Stimulated activated CD8-positive, alpha-beta memory T cell treated with anti-CD3 and anti-CD28 coated beads, Interleukin-12 subunit alpha, Interleukin-12 subunit beta, amount 100 ng/mL, for 4 hours (primary cell): ENCODE results near the gene S100A2.

Experiments used
- DNase-seq: peaks from one replicate; pipeline ENCODE4 v3.0.0-alpha.2; 2020; ENCODE audit warnings: low read depth

The S100A2 gene

DNA sequence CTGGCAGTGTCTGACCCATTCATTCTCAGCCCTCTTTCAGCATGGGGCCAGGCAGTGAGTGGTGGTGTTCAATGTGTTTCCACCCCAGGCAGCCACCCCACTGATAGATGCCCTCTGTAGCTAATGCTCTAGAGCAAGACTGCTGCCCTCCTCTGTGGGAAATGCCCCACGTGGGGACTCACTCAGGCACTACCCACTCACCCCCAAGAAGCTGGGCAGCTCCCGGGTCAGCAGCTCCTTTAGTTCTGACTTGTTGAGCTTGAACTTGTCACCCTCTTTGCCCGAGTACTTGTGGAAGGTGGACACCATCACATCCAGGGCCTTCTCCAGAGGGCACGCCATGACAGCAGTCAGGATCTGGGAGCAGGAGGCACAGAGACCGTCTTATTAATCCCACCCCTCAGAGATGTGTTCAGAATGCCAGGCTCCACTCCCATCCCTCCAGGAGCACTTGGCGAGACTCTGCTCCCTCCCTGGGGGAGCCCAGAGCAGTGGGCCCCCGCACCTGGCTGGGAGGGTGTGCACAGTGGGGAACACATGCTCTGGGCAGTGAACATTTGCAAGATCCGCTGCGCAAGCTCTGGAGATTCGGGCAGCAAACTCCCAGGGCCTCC, 21.1 kb downstream of the S100A2 start:
- DNase-seq, result no peak

DNA sequence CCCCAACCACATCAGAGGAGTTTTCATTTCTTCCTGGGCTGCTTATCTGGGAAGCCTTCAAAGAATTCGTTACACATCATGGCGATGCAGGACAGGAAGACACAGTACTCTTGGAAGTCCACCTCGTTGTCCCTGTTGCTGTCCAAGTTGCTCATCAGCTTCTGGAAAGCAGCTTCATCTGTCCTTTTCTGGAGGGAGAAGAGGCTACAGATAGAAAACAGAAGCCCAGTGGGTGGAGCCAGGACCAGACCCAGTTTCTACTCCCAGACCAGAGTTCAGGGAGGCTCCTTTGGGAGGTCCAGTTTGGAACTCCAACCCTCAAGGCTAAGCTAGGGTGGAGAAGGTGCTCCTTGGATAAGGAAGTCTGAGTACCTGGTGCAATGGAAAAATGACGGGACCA, 21.9 kb downstream of the S100A2 start:
- DNase-seq, result no peak

DNA sequence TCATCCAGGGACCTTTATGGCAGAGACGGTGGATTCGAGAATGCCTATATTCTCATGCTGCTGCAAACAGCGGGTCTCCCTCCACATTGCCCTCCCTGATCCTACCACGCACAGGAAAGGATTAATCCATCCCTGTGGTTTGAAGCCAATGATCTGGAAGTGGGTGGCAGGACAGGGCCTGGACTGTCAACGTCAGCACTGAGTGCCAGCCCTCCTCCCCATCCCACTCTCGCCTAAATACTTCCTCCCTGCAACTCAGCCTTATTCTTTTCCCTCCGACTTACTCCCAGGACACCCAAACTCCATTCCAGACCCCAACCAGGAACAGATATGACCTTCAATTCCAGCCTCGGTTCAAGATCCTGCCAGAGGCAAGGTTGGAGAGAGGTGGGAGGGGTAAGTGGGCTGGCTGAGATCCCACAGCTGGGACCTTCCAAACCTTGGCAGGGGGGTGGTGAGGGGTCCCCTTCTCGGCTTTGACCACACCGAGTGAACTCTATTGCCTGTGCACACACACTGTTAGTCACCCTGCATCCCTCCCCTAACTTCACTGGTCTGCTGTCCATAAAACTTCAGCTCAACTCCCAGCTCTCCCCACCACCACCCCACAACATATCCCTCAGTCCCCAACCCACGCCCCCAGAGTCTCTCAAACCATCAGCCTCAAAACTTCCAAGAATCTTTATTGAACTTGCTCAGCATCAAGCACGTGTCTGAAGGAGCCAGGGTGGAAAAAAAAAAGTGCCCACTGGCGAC, 22.5 kb downstream of the S100A2 start:
- DNase-seq, result no peak

DNA sequence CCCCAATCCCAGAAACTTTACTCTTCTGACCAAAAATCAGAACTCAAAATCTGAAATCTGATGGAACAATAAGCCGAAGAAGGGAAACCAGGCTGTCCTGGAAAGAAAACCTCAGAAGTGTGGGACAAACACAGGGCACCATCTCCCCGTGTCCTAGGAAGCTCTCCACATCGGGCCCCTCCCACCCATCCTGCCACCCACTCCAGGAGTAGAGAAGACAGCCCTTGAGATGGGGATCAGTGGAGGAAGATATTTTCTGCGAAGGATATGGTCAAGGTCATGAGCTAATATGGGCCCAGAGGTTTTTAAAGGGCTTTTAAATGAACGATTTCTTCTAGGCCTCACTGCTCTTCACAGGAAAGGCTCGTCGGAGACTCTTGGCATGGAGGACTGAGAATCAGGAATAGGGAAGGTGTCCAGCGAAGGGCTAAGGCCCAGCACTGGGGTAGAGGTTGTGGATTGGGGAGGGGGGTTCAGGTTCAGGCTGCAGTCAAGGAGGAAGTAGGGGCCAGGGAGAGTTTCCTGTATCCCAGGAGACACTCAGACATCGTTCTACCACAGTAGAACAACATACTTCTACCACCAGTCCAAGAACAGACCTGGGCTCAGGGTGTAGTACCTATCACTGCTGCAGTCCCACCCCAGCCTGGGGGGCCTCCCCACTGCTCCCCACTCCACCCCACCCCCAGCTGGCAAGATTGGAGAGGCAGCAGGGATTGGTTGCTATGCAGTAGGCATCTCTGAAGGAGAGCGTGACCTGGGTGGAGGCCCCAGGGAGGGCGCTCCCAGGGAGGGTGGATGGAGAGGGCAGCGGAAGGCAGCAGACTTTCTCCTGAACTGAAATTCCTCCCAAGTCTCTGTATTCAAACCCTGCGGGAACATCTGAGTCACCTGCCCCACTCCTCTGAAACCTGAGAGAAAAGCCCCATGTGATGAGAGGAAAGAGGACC, 23.7 kb downstream of the S100A2 start:
- no peak for DNase-seq

DNA sequence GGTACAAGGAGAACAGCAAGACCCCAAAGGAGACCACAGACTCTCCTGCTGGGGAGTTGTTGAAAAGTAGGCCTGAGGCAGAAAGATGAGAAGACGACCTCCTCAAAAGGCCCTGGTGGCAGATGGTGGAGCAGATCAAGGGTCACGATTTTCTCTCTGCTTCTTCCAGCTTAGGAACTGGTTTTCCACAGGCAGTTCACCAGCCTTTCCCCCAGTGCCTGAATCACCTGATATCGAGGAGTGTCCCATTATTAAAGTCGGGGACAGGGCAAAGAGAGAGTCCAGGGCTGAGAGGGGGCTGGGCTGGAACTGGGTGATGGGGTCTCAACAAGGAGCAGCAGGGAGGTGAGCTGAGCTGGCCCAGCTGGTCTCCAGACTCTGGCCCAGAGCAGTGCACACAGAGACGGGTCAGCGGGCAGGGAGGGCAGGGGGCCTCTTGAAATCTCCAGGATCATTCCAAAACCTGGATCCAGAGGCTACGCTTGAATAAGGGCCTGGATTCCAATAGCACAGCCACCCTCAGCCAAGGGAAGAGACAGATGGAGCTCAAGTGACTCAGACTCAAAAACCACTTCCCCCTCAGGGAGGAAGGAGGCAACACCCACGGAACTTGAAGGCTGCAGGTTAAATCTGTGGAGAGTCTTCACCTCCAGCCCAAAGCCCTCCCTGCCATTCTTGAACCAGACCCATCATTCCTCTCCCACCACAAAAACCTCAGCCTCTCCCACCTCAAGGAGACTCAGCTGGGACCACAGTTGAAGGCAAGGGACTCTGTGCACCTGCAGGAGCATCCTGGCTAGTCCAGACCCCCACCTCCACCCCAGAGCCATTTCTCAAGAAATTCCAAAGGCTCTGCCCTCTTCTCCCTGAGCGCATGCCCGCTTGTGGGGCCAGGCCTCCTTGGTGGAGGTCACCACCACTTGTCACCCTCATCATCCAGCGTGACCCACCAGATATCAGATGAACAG, 25.0 kb downstream of the S100A2 start, which contains the start of gene S100A5:
Gene S100A5, minus strand, starts transcription at position 541 of the 968 bp plus-strand sequence. CDS start 743 bp downstream, outside the sequence.
- DNase-seq, result peak; percentile 30

DNA sequence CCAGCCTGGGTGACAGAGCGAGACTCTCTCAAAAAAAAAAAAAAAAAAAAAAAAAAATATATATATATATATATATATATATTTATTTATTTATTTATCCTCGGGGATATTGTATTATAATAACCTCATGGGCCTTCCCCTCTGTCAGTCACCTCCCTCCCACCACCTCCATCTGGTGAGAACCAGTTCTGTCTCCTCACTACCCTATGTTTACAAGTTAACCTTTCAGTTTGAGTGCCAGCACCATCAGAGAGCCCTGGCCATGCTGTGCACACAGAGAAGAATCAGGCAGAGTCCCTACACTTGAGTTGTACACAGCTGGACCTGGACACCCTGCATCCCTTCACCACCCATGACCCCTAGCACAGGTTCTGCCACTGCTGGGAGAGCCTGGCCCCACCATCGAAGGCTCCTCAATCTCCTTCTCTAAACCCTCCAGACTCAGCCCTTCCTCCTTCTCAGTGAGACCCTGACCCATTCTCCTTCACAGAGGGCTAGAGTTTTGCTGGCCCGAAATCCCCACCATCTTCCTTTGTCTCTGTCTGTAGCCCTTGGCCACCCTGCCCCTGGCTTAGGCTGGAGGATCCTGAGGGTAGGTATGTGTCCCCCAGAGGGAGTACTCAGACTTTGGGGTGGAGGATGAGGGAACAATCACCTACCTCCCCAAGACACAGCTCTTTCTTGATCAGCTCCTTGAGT, 26.1 kb downstream of the S100A2 start:
- no peak for DNase-seq

DNA sequence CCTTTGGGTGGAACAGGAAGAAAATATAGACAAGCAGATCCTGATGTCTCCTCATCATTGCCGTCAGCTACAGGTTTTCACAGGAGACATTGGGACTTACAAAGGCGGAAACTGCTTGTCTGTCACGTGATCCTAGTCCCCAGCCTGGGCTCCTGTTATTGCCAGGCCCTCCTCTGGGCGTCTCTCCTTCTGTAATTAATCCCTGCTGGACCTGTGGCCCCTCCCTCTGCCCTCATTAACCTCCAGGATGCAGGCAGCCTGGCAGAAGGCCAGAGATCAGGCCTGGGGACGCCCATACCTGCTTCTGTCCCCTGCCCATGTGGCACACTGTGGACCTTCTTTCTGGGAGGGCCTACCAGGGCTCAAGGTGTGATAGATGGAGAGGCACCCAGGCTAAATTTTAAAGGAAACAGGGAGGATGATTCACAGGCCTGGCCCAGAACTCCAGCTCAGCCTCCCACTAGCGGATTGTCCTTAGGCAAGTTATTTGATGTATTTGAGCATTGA, 27.3 kb downstream of the S100A2 start:
- no peak for DNase-seq

DNA sequence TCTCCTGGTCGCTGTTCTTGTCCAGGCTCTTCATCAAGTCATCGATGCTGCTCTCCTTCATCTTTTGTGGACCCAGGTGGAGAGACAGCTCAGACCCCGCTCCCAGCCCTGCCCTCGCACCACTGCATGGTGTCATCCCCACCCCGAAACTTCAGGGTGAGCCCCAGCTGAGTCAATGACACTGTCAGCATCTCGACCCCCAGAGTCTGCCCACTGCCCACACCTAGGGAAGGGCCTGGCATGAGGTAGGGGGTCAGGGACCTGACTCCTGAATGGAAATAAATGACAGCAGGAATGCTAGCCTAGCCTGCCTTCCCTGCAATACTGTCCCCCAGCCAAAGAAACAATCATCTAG, 28.3 kb downstream of the S100A2 start:
- DNase-seq, result no peak

DNA sequence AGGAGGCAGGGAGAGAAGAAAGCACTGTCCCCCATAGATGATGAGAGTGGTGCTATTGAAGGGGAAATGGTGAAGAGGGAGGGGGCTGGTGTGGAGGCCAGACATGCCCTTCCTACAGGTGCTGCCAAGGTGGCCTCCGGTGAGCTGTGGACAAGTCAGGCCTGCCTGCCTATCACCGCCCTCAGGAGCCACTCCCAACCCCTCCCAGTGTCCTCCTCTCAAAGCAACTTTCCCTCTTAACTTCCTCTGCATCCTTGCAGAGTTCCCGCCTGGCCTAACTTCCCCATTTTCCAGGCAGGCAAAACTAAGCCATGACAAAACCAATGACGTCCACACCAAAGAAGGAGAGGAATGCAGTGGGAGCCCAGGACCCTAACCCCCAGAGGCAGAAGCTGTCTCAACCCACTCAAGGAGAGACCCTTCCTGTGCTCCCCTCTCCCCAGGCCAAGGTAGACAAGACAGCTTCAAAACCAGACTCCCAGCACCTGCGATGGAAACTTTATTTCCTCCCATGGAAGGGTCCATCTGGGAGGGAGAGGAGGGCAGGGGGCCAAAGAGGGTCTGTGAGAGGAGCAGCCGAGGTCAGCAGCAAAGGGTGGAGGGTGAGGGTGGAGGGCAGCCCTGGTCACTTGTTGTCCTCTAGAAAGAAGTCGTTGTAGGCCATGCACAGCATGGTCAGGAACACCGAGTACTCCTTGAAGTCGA, 28.8 kb downstream of the S100A2 start:
- no peak for DNase-seq

DNA sequence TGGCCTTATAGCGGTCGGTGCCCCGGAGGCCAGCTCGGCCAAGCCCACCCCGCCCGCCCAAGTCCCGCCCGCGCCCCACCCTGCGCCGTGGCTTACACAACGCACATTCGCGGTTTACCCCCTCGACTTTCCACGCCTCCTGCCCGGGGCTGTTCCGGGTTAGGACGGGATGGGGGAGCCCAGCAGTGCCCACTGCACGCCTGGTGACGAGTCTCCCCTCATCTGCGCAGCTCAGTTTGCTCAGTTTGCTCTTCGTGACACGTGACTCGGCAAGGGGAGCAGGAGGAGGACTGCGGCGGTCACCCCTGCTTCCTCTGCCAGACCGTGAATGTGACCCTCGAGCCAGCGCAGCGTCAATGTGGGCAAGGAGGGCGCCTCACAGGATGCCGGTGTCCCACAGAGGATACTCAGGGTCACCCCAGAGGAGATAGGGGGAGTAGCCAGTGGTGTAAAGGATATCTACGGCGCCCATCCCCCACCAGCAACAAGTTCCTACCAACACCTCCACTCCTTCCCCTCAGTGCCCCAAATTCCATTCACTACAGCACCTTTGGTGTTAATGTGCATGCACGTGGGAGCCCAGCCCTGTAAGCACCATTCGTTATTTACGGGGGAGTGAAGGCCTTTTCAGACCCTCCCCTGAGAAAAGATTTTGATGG, 29.5 kb downstream of the S100A2 start:
- peak; percentile 69 for DNase-seq

DNA sequence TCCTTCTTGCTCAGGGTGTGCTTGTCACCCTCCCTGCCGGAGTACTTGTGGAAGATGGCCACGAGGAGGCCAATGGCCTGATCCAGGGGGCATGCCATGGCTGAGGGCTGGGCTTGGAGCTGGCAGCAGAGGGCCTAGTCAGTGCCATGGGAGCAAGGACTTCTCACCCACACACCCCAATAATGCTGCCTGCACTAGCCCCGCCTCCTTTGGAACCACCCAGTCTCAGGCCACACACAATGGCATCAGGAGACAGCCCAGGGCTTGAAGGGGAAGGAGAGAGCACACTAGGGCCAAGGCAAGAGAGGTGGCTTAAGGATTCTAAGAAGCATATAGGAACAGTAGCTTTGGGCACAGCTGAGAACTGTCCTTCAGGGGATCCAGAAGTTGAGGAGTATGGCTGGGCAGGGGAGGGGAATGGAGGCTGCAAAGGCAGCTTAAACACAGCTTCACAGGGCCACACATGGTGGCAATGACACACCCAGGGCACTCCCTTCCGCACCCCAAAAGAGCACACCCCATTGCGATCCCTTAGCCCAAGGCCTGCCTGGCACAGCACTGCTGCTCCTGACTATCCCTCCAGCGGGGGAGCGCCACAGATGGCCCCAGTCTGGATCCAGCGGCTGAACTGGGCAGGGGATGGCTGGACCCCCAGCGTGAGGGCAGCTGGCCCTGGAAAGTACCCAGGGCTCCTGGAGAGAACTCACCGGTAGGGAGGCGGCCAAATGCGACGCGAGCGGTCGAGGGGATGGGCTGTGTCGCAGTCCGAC, 30.2 kb downstream of the S100A2 start, which contains the start of gene S100A6:
Gene S100A6, minus strand, starts transcription at position 750 of the 770 bp plus-strand sequence. Its CDS starts 652 bp downstream, at position 98.
- DNase-seq, result no peak

DNA sequence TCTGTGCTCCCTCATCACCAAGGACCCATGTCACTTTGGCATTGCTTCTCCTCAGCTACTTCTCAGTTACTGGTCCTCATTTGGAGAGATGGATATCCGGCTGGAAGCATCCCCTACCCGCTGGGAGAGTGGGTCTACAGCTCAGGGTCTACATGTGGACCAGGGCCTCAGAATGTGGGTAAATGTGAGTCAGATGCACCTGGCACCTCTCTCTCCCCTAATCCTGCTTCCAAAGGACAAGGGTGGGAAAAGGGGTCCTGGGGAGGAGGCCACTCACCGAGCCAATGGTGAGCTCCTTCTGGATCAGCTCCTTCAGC, 30.8 kb downstream of the S100A2 start:
- no peak for DNase-seq

DNA sequence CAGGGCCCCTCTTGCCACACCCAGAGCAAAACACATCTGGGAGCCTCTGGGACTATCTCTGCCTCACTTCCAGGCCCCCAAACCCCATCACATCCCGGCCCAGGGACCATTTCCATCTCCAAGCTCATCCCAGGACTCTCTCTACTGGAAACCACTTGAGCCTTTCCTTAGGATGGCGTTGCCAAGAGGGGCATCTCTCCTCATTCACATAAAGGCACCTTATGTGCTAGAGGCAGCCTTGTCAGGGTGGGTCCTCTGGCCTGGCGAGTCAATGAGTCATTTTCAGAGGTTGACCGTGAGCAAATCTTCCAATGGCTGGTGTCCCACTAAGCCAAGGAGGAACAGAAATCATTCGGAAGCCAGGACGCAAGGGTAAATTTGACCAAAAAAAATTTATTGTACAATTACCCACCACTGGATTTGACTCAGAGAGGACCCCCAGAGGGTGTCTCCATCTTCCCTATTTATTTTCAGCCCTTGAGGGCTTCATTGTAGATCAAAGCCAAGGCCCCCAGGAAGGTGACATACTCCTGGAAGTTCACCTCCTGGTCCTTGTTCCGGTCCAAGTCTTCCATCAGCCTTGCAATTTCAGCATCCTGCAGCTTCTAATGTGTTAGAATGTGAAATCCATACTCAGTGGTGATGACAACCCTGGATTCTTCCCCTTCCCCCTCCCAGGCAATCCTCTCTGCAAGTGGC, 31.3 kb downstream of the S100A2 start:
- DNase-seq, result no peak

DNA sequence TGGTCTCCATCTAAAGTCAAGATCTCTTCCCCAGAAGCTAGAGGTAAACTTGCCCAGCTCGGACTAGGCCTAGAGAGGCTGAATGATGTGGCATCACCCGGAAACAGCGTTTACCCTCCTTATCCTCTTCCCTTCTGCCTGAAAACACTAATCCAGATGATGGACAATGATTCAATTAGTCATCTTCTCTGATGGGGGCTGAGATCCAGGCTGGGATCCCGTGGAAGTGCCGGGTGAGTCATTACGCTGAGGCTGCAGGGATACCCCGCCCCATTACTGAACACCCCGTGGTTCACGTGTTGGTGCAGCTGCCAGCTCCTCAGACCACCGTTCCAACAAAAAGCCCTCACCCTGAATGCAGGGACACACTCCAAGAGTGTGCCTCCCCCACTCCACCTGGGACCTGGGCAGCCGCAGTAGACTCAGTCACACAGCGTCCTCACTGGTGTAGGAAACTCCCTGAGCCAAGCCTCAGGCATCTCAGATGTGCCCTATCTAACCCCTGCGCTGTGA, 31.9 kb downstream of the S100A2 start:
- DNase-seq, result no peak

DNA sequence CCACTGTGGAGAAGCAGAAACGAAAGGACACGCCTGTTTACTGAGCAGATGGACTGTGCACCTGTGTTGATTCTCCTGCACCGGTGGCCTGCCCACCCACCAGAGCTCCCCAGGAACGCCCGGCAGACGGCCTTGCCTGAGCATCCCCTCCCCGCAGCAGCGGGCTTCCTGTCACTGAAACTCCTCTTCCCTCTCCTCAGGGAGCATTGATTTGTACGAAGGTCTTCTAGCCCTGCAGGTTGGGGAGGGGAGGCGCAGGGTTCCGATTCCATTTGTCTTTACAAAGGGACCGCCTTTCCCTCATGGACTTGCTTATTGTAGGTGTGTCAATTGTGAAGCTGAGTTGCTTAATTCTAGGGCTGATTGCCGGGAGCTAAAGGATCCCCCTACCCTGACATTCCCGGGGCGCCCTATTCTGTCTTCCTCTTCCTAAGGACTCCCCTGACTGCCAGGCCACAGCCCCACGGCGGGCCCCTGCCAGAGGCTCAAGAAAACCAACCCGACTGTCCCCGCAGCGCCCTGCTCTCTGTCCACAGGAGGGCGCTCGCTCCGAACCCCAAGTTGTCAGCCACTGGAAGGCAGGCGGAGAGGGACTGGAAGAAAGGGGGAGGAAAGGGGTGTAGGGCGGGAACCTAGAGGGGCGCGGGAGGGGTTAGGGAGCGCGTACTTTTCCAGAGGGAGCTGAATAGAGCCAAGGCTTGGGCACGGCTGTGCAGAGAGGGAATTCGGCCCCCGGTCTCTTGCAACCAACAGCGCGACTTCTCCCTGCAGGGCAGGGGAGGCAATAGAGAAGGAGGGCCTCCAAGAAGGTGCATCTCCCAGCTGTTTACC, 32.7 kb downstream of the S100A2 start:
- peak; percentile 44 for DNase-seq

DNA sequence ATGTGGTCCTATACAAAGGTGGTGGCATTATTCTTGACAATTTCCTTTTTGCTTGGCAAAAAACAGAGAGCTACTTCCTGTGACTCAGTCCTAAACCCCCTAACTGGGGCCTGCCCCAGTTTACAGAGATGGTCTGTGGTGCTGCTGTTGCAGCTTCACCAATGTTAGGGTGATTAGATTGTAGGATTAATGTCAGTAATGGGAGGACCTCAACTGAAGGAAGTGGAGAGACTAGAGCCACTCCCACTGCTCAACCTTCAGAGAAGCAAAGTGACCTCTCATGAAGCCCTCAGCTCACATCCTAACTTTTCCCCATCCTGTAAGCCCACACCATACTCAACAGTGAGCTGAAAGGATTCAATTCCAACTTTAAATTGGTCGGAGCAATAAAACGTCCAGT, 33.5 kb downstream of the S100A2 start:
- no peak for DNase-seq

DNA sequence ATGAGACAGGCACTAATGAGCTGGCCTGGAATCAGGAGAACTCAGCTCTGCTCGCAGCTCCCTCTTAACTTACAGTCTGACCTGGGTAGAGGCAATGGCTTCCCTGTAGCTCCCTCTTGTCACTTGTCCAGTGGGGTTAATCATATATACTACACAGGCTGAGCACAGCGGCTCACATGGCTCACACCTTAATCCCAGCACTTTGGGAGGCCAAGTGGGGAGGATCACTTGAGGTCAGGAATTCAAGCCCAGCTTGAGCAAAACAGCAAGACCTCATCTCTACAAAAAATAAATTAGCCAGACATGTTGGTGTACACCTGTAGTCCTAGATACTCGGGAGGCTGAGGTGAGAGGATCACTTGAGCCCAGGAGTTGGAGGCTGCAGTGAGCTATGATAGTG, 34.0 kb downstream of the S100A2 start:
- no peak for DNase-seq
